T-helper 22 cell (primary cell): Measurements from ENCODE around the gene KLF16.

ENCODE experiments used
- DNase-seq: peaks from one replicate; pipeline ENCODE4 v3.0.0-alpha.2; 2020; ENCODE audit warnings: low read depth

Gene KLF16

GRCh38 chr19:1807030-1807694, 56.2 kb downstream of the KLF16 start:
- DNase-seq, result no peak

DNA sequence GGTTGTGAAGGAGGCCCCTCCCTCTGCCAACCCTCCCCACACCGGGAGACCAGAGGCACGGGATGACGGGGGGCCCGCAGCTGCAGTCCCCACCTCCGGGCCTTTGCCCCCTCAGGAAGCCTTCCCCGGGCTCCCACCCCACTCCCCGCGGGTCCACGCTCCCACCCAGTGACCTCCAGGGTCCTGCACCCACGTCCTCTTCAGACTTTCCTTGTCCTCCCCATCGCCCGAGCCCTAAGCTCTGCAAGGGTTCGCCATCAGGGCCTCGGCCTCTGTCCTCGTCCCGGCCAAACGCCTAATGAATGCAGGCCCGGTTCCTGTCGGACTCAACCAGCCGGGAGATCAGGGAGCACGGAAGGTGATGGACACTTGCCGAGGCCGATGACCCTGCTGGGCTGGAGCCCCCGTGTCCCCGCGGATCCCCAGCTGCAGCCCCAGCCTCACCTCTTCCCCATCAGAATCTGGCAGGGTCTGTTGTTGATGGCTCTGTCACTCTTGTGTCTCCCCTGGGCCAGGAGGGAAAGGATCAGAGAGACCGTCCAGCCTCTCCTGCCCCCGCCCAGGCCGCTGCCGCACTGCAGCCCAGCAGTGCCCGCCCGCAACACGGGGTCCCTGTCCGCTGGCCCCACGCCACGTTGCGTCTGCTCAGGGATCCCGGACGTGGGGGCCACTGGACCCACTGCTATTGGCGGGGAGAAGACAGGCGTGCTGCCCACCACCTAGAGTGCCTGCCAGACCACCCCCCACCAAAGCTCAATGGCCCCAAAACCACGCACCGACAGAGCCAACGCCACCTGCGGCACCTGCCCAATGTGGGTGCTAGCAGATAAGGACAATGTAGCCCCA, 57.0 kb downstream of the KLF16 start:
- DNase-seq, result no peak

DNA sequence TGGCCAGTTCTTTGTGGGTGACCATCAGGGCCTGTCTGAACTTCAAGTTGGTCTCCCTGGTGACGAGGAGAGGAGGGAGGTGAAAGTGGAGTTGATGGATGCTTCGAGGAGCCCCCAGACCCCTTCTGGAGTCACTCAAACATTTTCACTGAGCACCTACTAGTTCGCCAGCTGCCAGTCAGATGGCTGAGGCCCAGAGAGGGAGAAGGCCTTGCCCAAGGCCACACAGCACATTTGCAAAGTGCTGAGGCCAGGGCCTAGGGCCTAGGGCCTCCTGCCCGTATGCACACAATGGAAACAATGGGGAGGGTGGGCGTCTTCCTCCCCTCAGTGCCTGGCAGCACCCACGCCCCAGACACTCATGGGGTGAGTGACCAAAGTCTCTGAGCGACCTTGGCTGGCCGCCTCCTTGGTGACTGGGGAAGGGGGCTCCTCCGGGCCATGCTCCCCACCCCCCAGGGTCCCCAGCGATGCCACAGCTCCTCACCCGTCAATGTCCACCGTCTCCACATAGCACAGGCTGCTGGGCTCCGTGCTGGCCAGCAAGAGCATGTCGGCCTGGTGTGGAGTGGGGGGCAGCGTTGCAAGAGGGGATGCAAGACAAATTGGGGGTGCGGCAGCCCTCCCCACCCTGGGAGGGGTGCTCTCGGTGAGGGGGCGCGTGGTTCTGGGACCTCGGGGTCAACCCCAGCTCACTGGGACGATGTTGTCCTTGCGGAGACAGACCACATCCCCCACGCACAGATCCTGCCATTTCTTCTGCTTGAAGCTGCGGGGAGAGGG, 57.8 kb downstream of the KLF16 start:
- no peak for DNase-seq

DNA sequence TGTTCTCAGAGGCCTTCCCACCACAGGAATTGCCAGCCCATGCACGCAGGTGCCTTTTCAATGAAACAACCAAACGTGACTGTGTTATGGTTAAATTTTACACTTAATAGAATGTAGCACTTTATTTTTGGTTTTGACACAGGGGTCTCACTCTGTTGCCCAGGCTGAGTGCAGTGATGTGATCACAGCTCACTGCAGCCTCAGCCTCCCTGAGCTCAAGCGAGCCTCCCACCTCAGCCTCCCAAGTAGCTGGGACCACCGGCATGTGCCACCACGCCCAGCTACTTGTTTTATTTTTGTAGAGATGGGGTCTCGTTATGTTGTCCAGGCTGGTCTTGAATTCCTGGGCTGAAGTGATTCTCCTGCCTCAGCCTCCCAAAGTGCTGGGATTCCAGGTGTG, 58.5 kb downstream of the KLF16 start:
- no peak for DNase-seq
